HPDE6-E6E7 (cell line): ENCODE measurements around the gene KLHL33.

Experiments
- DNase-seq: peaks from one replicate; pipeline ENCODE4 v3.0.0; 2011; ENCODE audit warnings: missing footprints; ENCODE audit errors: extremely low spot score

KLHL33 gene

DNA sequence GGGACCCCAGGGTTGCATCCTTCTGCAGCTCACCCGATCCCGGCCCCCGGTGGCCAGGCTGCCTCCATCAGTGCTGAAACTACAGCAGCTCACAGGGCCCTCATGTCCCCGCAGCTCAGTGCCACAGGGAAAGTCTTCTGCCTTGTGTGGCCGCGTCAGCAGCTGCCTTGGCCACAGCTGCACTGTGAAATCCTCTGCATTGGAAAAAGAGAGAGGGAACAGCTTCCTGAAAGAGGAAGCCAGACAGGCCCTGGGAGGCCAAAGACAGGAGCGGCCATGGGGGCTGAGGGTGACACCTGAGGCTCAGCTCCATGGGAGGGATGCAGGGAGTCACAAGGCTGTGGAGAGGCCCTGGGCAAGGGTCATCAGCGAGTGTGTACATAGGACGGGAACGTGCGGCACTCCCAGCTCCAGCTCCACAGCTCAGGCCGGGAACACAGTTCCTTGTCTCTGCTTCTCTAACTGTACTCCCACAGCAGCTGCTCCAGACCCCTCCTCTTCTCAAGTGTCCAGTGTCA is 59.8 kb downstream of the KLHL33 start:
- no peak for DNase-seq
